Smooth muscle cell (in vitro differentiated cells): ENCODE data around the gene PAX6. TPM values are rescaled to one million over a fixed set of nuclear protein-coding genes. Genes with fewer than 3 reads are reported as not detected.

Experiments
- DNase-seq: peaks from one replicate; lab custom pipeline; 2025; ENCODE audit not compliant: unreplicated experiment; lab: John Stamatoyannopoulos, UW
- H2AFZ ChIP-seq: fragments of 200-600 bp; sonication (generic); 2 replicates; pipeline ENCODE4 v1.6.0; 2016; ENCODE audit warnings: antibody characterized with exemption, low read depth, mild to moderate bottlenecking
- H3F3A ChIP-seq: fragments of 200-600 bp; sonication (generic); 2 replicates; pipeline ENCODE4 v1.6.0; 2017; ENCODE audit warnings: antibody characterized with exemption, low read depth
- H3K27ac ChIP-seq: fragments of 200-600 bp; sonication (generic); 2 replicates; pipeline ENCODE4 v1.5.1; 2016; ENCODE audit warnings: low read depth, mild to moderate bottlenecking
- H3K27me3 ChIP-seq: fragments of 200-600 bp; sonication (generic); 2 replicates; pipeline ENCODE4 v1.6.1; 2016; ENCODE audit warnings: low read depth, mild to moderate bottlenecking
- H3K36me3 ChIP-seq: fragments of 200-600 bp; sonication (generic); 2 replicates; pipeline ENCODE4 v1.5.1; 2016; ENCODE audit warnings: low read depth
- H3K4me1 ChIP-seq: fragments of 200-600 bp; sonication (generic); 2 replicates; pipeline ENCODE4 v1.5.1; 2016; ENCODE audit warnings: low read depth
- H3K4me2 ChIP-seq: fragments of 200-600 bp; sonication (generic); 2 replicates; pipeline ENCODE4 v1.6.0; 2016; ENCODE audit warnings: mild to moderate bottlenecking
- H3K4me3 ChIP-seq: fragments of 200-600 bp; sonication (generic); 2 replicates; pipeline ENCODE4 v1.5.1; 2016; ENCODE audit warnings: mild to moderate bottlenecking
- H3K79me2 ChIP-seq: fragments of 200-600 bp; sonication (generic); 2 replicates; pipeline ENCODE4 v1.6.0; 2016; ENCODE audit warnings: low read depth, mild to moderate bottlenecking
- H3K9ac ChIP-seq: fragments of 200-600 bp; sonication (generic); 2 replicates; pipeline ENCODE4 v1.6.0; 2016; ENCODE audit warnings: low read depth
- H3K9me3 ChIP-seq: fragments of 200-600 bp; sonication (generic); replicated peaks from 2 replicates; pipeline ENCODE4 v1.5.1; 2016; ENCODE audit warnings: low read depth
- H4K20me1 ChIP-seq: fragments of 200-600 bp; sonication (generic); 2 replicates; pipeline ENCODE4 v1.6.0; 2016; ENCODE audit warnings: low read depth
- CTCF ChIP-seq: fragments of 200-600 bp; sonication (generic); IDR thresholded peaks from 2 replicates; pipeline ENCODE4 v1.5.1; 2017; ENCODE audit warnings: borderline replicate concordance, mild to moderate bottlenecking, antibody characterized with exemption; ENCODE audit not compliant: insufficient read depth, poor library complexity, severe bottlenecking
- whole genome bisulfite sequencing: methylation state at CpG from one replicate; pipeline ENCODE4 v1.1.7; 2016; ENCODE audit warnings: low lambda C conversion rate; 5-methylcytosine and 5-hydroxymethylcytosine counted together
- polyA plus RNA-seq: library from polyadenylated mRNA; unstranded; fragments of >200 nt; fragmentation: Nextera tagmentation; extraction: Ambion mirVana; gene quantifications from 2 replicates; pipeline ENCODE4 v1.2.1, GENCODE V29; 2016
- total RNA-seq: library from RNA; depleted of rRNA; stranded (reverse); fragments of >200 nt; gene quantifications from 2 replicates; pipeline ENCODE4 v1.2.3, GENCODE V29; 2014

PAX6 gene
- total and polyA plus RNA-seq, 2 experiments from 2014 or later = not detected

GRCh38 chr11:31794548-31794947, 16.6 kb downstream of the PAX6 start:
- DNase-seq = no peak
- H3K4me3 ChIP-seq = no peak overlapping the region
- H3K4me1 ChIP-seq = peaks cover 37% of the 10 kb centered on the region
- H3K27me3 ChIP-seq = peaks cover 74% of the 10 kb centered on the region
- no peaks in the 10 kb centered on the region for H3F3A ChIP-seq
- no peak for TF ChIP-seq CTCF
- H2AFZ ChIP-seq = no peak overlapping the region
- H3K79me2 ChIP-seq = no peaks in the 10 kb centered on the region
- no peaks in the 10 kb centered on the region for H4K20me1 ChIP-seq
- H3K27ac ChIP-seq = no peak overlapping the region
- 74% methylated on average over 4 of the region's 4 CpGs for WGBS
- H3K9ac ChIP-seq = no peak overlapping the region
- H3K4me2 ChIP-seq = no peak overlapping the region
- H3K9me3 ChIP-seq = no peaks in the 10 kb centered on the region
- no peaks in the 10 kb centered on the region for H3K36me3 ChIP-seq

- WGBS = 93% methylated on average over 10 of the region's 10 CpGs
- H3K27me3 ChIP-seq = peaks cover 62% of the 10 kb centered on the region
These were observed 17.9 kb downstream of the PAX6 start for GRCh38 chr11:31793264-31793663.

GRCh38 chr11:31792456-31792855, 18.7 kb downstream of the PAX6 start:
- Histone ChIP-seq H3K27me3 (peaks cover 54% of the 10 kb centered on the region), H3K27ac (no peak overlapping the region), H3F3A (no peaks in the 10 kb centered on the region), H3K36me3 (no peaks in the 10 kb centered on the region), H4K20me1 (no peaks in the 10 kb centered on the region), H3K79me2 (no peaks in the 10 kb centered on the region), H2AFZ (no peak overlapping the region), H3K4me2 (no peak overlapping the region), H3K9me3 (no peaks in the 10 kb centered on the region), H3K9ac (no peak overlapping the region), H3K4me3 (no peak overlapping the region), H3K4me1 (peaks cover 34% of the 10 kb centered on the region)
- WGBS = 96% methylated on average over 2 of the region's 2 CpGs
- DNase-seq = no peak
- TF ChIP-seq CTCF = no peak

More at GRCh38 chr11:31793264-31793663, 17.9 kb downstream of the PAX6 start:
- DNase-seq = no peak
- Histone ChIP-seq H3K27ac (no peak overlapping the region), H4K20me1 (no peaks in the 10 kb centered on the region), H2AFZ (no peak overlapping the region), H3K9me3 (no peaks in the 10 kb centered on the region), H3K4me3 (no peak overlapping the region), H3F3A (no peaks in the 10 kb centered on the region), H3K36me3 (no peaks in the 10 kb centered on the region), H3K79me2 (no peaks in the 10 kb centered on the region), H3K4me2 (no peak overlapping the region), H3K9ac (no peak overlapping the region), H3K4me1 (peaks cover 35% of the 10 kb centered on the region)
- TF ChIP-seq CTCF = no peak

GRCh38 chr11:31792036-31792435, 19.1 kb downstream of the PAX6 start:
- Histone ChIP-seq H3F3A (no peaks in the 10 kb centered on the region), H2AFZ (no peak overlapping the region), H3K9ac (no peak overlapping the region), H3K4me2 (no peak overlapping the region), H4K20me1 (no peaks in the 10 kb centered on the region), H3K36me3 (no peaks in the 10 kb centered on the region), H3K9me3 (no peaks in the 10 kb centered on the region), H3K27me3 (peaks cover 49% of the 10 kb centered on the region), H3K27ac (no peak overlapping the region), H3K79me2 (no peaks in the 10 kb centered on the region), H3K4me1 (peaks cover 31% of the 10 kb centered on the region), H3K4me3 (no peak overlapping the region)
- 77% methylated on average over 2 of the region's 2 CpGs for WGBS
- no peak for TF ChIP-seq CTCF
- no peak for DNase-seq
